GM18520 (cell line): Measurements from ENCODE around the gene IL4I1.
"Not testable (repeated sequence)": the region's sequence is repeated elsewhere in the genome, so short reads cannot be mapped to it uniquely, and the experiment has no call there.

Experiments
- ATAC-seq: cut with Tn5 transposase; IDR thresholded peaks from one replicate; pipeline ENCODE4 v1.9.1; 2021; ENCODE audit not compliant: unreplicated experiment

The IL4I1 gene, protein sequence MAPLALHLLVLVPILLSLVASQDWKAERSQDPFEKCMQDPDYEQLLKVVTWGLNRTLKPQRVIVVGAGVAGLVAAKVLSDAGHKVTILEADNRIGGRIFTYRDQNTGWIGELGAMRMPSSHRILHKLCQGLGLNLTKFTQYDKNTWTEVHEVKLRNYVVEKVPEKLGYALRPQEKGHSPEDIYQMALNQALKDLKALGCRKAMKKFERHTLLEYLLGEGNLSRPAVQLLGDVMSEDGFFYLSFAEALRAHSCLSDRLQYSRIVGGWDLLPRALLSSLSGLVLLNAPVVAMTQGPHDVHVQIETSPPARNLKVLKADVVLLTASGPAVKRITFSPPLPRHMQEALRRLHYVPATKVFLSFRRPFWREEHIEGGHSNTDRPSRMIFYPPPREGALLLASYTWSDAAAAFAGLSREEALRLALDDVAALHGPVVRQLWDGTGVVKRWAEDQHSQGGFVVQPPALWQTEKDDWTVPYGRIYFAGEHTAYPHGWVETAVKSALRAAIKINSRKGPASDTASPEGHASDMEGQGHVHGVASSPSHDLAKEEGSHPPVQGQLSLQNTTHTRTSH

DNA sequence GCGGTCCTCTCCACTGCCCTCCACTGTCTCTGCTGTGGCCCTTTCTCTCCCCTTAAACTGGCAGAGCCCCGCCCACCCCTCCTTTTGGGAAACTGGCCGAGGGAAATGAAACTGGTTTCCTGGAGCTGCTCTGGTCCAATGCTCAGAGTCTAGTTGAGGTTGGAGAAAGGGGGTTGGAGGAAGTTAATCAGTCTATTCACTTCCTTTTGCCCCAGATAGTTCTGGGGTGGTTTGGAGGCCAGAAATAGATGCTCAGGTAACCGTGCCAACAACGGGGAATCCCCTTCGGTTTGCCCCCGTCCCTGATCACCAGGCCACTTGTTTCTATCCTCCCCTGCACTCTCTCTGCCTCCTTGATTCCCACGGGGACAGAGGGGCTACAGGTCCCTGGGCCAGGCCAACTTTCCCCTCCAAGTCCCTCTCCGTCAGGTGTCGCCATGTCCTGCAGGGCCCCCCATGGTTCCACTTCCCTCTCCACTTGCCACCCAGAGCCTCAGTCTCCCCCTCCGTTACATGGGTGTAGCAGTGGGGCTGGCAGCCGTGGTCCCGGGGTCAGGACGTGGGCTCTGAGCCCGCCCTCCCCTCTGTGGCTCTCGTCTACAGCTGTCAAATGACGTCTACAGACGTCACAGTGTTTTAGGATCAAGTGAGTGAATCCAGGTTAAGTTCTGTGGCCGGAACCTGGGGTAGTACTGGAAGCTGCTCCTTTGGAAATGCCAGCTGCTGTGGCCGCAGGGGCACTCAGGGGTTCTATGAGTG is at the start of gene IL4I1:
TSS of gene IL4I1 (minus strand) at position 25 of the 759 bp plus-strand sequence. CDS start 727 bp downstream, outside the sequence.
- ATAC-seq: peak; percentile 54

DNA sequence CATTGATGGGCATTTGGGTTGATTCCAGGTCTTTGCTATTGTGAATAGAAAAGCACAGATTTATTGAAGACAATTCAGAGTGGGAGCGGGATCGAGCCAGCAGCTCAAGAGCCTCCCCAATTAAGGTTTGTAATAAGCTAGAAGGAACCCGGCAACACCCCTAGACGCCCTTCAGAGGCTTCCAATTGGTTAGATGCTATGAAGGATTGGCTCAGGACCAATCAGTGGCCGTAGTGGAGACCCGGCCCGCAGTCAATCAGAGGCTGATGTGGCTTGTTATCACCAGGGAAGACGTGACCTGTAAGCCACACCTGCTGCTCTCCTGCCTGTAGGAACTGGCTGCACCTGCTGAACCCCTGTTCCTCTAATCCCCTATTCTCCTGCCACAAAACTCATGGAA is 49.7 kb upstream of the IL4I1 start:
- no peak for ATAC-seq

DNA sequence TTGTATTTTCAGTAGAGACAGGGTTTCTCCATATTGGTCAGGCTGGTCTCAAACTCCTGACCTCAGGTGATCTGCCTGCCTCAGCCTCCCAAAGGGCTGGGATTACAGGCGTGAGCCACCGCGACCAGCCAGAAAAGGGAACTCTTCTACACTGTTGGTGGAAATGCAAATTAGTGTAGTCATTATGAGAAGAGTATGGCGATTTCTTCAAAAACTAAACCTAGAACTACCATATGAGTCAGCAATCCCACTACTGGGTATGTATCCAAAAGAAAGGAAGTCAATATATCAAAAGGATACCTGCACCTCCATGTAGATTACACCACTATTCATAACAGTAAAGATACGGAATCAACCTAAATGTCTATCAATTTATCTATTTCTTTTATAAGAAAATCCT is 47.9 kb upstream of the IL4I1 start:
- ATAC-seq: not testable (repeated sequence)

DNA sequence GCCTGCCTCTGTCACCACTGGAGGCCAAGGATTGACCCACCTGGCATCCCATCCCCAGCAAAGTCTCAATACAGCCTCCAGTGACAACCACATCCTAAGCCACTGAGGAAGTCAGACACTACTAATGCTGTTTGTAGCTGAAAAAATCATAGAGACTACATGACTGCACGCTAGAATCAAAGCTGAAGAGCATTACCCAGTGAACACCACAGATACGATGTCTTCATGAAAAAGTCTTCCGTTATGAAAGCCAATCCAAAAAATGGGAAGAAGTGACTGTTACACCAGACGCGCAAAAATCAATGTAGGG is 43.8 kb upstream of the IL4I1 start:
- ATAC-seq: no peak

DNA sequence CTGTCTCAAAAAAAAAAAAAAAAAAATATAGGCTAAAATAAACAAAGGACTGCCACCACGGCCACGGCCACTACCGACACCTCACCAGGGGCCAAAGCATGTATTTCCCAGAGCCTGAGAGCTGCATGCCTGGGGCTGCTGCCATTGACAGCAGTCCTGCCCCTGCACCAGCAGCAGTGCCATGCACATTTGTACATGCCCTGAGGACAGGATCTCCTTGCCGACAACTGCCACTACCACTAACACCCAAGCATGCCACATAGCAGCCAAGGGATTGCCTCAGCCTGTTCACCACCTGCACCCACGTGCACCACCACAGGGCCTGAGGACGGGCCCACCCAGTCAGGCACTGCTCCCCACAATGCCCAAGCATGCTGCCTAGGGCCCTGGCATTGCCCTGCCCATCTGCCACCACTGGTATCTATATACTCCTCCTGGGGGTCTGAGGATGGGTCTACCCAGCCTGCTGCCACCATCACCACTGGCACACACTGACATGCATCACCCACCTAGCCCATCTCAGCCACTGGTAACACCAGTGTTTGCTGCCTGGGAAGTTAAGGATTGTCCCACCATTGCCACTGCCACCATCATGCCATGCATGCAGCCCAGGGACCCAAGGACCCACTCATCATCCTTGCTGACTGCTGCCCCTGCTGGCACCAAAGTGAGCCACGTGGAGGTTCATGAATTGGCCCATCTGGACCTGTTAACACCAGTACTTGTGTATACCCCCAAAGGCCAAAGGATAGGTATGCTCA is 43.2 kb upstream of the IL4I1 start:
- ATAC-seq: no peak

DNA sequence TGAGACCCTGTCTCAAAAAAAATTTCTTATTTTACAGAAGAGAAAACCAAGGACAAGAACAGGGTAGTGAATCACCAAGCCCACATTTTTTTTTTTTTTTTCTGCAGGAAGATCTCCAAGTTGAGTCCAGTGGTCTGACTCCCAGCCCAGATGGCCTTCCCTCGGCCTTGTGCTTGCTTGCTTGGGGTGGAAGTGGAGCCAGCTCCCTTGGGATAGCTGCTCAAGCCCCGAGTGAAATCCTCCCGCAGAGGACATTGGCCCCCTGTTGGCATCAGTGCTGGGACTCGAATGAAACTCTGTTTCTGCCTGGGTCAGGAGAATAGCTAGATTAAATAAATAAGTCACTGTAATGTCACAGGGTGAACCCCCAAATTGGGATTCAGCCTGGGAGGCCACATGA is 42.0 kb upstream of the IL4I1 start:
- ATAC-seq: no peak

DNA sequence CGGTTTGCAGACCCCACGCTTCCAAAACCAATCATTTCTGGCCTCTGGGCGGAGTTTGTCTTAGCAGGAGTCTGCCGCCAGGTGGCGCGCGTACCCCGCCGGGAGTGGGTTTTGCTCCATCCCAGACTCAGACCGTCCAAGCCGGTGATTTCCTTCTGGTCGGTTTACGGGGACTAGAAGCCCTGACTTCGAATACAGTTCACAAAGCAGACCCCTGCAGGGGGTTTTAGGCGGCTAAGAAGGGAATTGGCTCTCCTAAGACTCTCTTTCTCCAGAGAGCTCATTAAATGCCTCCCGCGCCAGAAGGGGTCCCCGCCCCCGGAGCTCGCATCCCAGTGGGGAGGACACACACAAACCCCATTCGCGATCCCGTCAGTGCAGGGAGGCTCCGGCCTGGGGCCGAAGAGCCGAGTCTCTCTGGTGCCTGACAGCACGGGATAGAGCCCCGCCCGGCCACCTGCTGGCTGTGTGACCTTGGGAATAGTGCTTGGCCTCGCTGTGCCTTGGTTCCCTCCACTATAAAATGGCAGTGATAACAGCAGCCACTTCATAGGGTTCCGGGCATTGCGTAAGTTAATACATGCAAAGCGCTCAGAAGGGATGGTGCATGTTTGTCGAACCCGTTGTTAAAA is 41.2 kb upstream of the IL4I1 start:
- no peak for ATAC-seq

DNA sequence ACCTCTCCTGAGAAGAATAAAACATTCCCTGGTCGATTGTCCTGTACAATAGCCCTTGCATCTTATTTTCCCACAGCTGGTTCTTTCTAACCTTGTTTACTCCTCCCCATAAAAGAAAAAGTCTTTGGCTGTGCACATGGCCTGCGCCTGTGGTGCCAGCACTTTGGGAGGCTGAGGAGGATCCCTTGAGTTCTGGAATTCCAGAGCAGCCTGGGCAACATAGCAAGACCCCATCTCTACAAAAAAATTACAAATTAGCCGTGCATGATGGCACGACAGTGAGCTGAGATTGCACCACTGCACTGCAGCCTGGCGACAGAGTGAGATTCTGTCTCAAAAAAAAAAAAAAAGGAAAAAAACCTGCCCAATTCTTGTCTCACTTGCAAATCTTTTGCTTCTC is 39.9 kb upstream of the IL4I1 start:
- no peak for ATAC-seq

DNA sequence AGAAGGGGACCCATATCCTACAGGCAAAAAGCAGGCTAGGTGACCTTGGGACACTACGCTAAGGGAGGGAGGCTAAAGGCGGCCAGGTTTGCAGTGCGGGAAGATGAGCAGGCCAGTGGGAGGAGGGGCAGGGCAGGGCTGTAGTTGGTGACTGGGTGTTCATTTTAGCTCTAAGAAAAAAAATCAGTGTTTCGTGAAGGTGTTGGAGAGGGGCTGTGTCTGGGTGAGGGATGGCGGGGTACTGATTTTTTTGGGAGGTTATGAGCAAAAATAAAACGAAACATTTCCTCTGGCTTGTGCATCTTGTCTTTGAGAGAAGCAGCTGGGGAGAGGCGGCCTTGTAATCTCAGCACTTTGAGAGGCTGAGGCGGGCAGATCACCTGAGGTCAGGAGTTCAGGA is 37.0 kb upstream of the IL4I1 start:
- ATAC-seq: no peak

DNA sequence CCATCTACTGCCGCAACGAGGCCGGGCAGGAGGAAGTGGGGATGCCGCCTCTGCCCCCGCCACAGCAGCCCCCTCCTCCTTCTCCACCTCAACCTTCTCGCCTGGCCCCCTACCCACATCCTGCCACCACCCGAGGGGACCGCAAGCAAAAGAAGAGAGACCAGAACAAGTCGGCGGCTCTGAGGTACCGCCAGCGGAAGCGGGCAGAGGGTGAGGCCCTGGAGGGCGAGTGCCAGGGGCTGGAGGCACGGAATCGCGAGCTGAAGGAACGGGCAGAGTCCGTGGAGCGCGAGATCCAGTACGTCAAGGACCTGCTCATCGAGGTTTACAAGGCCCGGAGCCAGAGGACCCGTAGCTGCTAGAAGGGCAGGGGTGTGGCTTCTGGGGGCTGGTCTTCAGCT is 36.0 kb upstream of the IL4I1 start:
- no peak for ATAC-seq

DNA sequence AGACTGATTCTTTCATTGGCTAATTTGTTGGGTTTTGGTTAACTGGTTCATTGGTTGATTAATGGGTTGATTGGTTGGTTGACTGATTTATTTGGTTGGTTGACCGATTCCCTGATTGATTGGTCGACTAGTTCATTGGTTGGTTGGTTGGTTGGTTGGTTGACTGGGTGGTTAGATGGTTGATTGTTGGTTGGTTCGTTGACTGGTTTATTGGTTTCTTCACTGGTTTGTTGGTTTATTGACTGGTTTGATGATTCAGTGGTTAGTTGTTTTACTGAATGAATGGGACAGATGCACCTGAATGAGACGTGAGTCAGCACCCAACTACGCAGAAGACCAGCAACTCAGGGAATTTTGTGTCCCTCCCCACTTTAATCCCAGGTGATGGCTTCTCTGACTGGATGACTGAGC is 35.4 kb upstream of the IL4I1 start:
- no peak for ATAC-seq

DNA sequence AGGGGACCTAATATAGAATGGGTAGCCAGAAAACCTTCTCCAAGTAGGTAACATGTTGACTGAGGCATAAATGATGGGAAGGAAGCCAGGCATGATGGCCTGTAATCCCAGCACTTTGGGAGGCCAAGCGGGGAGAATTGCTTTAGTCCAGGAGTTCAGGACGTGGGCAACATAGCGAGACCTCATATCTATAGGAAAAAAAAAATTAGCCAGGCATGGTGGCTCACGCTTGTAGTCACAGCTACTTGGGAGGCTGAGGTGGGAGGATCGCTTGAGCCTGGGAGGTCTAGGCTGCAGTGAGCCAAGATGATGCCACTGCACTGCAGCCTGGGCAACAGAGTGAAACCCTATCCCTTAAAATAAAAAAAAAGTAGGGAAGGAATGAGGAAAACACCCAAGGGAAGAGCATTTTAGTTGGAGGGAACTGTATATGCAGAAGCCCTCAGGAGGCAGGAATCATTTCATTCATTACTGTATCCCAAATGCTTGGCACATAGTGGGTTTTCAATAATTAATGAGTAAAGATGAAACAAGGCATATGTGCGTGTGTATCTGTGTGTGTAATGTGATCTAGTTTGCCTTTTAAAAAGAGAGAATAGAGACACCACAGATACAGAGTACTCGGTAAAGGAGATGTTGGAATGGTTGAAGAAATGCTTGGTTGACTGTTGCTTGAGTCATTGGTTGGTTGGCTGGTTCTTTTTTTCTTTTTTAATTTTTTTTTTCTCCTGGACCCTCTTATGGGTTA is 34.8 kb upstream of the IL4I1 start:
- ATAC-seq: no peak

DNA sequence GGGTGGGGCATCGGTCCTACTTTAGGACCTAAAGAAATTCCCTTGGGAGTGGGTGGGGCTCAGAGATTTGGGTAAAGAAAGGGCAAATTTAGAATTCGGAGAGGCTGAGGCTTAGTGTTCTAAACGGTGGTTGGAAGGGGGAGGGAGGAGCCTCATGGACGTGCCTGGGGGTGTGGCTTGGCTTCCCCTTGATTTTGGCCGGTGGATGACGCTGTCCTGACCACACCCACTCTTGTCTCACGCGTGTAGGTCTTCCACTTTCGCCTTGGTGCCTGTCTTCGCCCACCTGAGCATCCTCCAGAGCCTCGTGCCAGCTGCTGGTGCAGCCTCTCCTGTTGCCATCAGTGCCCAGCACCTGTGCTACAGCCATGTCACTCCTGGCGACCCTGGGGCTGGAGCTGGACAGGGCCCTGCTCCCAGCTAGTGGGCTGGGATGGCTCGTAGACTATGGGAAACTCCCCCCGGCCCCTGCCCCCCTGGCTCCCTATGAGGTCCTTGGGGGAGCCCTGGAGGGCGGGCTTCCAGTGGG is 33.9 kb upstream of the IL4I1 start:
- no peak for ATAC-seq

DNA sequence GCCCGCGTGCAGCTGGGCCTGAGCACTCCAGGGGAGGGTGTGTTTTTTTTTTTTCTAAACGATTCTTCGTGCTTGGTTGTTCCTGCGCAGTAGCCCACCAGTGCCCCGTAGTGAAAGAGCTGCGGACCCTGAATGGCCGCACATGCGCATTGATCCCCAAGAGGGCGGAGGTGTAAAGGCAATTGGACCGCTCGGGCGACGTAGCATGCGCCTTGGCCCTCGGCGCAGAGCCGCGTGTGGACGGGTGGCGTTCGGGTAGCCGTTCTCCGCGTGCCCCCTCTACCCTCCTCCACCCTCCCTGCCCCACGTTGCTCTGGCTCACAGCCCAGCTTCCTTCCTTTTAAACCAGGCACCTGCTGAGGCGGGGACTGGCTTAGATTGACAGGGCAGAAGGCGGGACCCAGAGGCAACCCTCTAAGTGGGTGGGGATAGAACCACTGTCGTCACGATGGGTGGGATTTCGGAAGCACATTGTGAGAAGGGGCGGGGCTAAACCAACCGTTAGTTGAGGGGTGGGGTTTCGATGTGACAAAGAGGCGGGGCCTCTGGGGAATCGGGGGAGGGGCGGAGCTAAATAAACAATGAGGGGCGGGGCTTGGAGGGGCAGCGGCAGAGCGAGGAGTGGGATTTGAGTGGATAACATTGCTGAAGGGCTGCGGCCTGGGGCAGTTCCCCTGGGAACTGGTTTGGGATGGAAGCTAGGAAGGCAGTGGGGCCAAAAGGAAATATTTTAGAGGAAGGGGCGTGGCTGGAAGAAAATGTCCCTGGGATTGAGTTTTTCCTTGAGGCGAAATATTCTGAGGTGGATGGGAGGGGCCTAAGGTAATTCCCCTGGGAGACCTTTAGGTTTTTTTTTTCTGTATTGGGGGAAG is 33.2 kb upstream of the IL4I1 start:
- peak; percentile 75 for ATAC-seq

DNA sequence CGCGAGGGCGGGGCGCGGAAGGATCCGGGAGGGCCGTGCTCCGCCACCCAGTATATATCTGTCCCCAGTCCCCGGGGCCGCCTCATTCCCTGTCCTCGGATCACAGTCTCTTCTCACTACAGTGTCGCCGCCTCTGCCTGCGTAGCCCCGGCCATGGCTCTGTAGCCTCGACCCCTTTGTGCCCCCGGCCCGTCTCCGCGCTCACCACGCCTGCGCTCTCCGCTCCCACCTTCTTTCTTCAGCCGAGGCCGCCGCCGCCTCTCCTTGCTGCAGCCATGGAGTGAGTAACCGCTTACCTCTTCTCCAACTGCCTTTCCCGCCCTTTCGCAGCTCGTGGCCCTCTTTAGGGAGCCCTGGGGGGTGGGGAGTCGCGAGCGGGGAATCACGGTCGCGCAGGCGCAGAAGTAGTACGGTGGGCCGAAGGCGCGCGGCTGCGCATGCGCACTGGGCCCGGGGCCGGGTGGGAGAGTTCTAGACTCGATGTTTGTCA is 32.5 kb upstream of the IL4I1 start, which contains the start of the genes ATF5 and NUP62:
TSS of gene ATF5 (plus strand) at position 85 of the 490 bp plus-strand sequence. CDS start 1,646 bp downstream, outside the sequence.
TSS of gene NUP62 (minus strand) at position 384 of the 490 bp plus-strand sequence. CDS start 19,697 bp downstream, outside the sequence.
- peak; percentile 31 for ATAC-seq

DNA sequence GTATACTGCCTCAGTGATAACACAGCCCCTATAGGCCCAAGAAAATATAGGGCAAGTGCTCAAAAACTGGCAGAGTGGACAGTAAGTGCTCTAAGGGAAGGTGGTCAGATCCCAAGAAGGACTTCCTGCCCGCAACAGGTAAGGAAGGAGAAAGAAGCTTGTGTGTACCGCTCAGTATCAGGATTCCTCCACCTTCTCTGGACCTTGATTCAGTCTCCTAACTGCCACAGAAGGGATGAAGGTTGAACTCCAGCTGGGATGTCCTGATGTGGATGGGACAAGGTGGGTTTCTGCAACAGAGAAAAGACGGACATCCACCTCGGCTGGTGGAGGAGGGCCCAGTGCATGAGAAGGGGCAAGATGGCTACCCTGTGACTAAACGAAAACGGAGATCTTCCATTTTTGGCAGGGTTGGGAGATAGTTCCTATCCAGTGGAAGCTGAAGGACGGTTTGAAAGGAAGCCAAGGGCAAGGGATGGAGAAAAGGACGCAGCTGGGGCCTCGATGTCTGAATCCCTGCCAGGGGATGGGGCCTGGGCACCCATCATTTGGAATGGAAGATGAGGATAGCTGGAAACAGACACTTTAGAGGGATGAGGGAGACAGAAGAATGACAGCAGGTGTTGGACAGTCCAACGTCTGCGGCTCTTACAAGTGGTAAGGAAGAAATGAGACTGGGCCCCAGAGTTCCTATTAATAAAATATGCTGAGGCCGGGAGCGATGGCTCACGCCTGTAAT is 31.0 kb upstream of the IL4I1 start:
- ATAC-seq: no peak

DNA sequence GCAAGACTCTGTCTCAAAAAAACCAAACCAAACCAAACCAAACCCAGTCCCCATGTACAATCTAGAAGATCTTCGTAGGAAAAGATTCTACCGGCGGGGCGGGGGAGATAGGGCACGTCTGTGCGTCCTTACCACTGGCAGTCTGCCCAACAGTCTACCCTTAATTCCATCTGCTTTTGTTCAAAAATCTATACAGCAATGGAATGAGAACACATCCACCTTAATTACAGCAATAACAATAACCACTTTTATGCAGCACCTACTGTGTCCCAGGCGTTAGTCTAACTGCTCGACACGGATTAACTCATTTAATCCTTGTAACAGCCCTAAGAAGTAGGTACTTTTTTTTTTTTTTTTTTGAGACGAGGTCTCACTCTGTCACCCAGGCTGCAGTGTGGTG is 29.8 kb upstream of the IL4I1 start:
- no peak for ATAC-seq

DNA sequence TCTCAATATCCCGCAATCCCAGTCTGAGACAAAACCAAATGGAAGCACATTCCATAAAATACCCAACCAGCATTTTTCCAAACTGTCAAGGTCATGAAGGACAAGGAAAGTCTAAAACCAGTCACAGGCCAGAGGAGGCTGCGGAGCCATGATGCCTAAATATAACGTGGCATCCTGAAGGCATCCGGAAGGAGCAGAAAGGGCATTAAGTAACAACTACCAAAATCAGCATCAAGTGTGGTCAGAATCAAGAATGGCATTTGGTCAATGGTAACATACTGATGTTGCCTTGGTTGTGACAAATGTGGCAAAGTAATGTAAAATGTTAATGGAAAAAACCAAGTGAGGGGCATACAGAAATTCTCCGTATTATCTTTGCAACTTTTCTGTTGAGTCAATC is 28.8 kb upstream of the IL4I1 start:
- no peak for ATAC-seq
